ENCODE results near the gene NELL2. TPM values are rescaled to one million over a fixed set of nuclear protein-coding genes. Genes with fewer than 3 reads are reported as not detected.
"Not testable (repeated sequence)": the region's sequence is repeated elsewhere in the genome, so short reads cannot be mapped to it uniquely, and the experiment has no call there.

NELL2 gene
- total RNA-seq, 1 donor from 2014 or later: 2.1 TPM

DNA sequence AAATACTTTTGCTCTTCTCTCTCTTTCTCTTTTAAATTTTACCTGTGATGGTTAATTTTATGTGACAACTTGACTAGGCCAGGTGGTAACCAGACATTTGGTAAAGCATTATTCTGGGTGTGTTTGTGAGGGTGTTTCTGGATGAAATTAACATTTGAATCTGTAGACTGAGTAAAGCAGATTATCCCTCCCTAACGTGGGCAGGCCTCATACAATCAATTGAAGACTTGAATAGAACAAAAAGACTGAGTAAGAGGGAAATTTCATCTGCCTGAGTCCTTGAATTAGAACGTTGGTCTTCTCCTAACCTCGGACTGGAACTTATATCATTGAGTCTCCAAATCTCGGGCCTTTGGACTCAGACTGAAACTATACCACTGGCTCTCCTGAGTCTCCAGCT lies 182.1 kb downstream of the NELL2 start:
- Mint-ChIP-seq H3K4me3 (no peak overlapping the region), H3K36me3 (no peaks in the 10 kb centered on the region), H3K27me3 (ENCODE audit: low read depth) (no peaks in the 10 kb centered on the region), H3K9me3 (peaks cover 4% of the 10 kb centered on the region), H3K4me1 (peaks cover 12% of the 10 kb centered on the region), H3K27ac (no peak overlapping the region)
- TF ChIP-seq, protein P1, sequence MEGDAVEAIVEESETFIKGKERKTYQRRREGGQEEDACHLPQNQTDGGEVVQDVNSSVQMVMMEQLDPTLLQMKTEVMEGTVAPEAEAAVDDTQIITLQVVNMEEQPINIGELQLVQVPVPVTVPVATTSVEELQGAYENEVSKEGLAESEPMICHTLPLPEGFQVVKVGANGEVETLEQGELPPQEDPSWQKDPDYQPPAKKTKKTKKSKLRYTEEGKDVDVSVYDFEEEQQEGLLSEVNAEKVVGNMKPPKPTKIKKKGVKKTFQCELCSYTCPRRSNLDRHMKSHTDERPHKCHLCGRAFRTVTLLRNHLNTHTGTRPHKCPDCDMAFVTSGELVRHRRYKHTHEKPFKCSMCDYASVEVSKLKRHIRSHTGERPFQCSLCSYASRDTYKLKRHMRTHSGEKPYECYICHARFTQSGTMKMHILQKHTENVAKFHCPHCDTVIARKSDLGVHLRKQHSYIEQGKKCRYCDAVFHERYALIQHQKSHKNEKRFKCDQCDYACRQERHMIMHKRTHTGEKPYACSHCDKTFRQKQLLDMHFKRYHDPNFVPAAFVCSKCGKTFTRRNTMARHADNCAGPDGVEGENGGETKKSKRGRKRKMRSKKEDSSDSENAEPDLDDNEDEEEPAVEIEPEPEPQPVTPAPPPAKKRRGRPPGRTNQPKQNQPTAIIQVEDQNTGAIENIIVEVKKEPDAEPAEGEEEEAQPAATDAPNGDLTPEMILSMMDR (IDR thresholded peaks at IDR 0.05; ENCODE audit: unreplicated experiment): no peak
- no peak for DNase-seq (ENCODE audit: low spot score in 2 of 2, unreplicated experiment in 2 of 2)

DNA sequence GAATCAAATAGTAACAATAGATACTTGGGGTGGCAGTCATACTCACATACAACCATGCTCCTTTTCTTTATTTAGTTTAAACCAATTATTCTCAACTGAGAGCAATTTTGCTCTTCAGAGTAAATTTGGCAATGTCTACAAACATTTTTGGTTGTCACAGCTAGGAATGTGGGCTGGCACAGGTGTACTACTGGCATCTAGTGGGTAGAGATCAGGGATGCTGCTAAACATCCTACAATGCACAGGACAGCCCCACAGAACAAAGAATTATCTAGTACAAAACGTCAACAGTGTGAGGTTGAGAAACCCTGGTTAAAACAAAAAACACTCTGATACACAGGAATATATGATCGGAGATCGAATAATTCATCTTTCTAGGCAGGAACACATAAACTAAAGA lies 186.5 kb downstream of the NELL2 start:
- Mint-ChIP-seq H3K36me3 (no peaks in the 10 kb centered on the region), H3K9me3 (peaks cover 11% of the 10 kb centered on the region), H3K4me1 (peaks cover 4% of the 10 kb centered on the region), H3K27me3 (ENCODE audit: low read depth) (no peaks in the 10 kb centered on the region), H3K27ac (no peak overlapping the region), H3K4me3 (no peak overlapping the region)
- TF ChIP-seq, protein P1 (IDR thresholded peaks at IDR 0.05; ENCODE audit: unreplicated experiment): no peak
- no peak for DNase-seq (ENCODE audit: low spot score in 2 of 2, unreplicated experiment in 2 of 2)

DNA sequence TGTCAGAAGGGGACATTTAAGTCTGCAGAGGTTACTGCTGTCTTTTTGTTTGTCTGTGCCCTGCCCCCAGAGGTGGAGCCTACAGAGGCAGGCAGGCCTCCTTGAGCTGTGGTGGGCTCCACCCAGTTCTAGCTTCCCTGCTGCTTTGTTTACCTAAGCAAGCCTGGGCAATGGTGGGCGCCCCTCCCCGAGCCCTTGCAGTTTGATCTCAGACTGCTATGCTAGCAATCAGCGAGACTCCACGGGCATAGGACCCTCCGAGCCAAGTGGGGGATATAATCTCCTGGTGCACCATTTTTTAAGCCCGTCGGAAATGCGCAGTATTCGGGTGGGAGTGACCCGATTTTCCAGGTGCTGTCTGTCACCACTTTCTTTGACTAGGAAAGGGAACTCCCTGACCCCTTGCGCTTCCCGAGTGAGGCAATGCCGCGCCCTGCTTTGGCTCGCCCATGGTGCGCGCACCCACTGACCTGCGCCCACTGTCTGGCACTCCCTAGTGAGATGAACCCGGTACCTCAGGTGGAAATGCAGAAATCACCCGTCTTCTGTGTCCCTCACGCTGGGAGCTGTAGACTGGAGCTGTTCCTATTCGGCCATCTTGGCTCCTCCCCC lies 189.2 kb downstream of the NELL2 start:
- H3K27me3 Mint-ChIP-seq (ENCODE audit: low read depth); H3K4me3 Mint-ChIP-seq; H3K4me1 Mint-ChIP-seq; H3K27ac Mint-ChIP-seq; H3K36me3 Mint-ChIP-seq; DNase-seq (ENCODE audit: low spot score in 2 of 2, unreplicated experiment in 2 of 2): not testable (repeated sequence)
- peaks cover 14% of the 10 kb centered on the region for H3K9me3 Mint-ChIP-seq

DNA sequence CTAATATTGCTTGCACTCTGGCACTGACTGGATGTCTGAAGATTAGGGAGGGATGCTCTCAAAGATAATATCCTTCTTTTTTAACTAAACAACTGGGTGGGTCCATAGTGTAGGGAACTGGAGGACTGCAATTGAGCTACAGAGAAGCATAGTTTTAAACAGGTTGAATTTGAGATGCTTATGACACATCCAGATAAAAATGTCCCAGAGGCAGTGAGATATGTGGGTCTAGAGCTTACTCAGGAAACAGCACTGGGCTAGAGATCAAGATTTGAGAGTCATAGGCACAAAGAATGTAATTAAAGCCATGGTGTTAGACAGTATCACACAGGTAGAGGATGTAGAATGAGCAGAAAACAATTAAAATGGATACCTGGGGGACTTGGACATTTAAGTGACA lies 198.4 kb downstream of the NELL2 start:
- no peaks in the 10 kb centered on the region for H3K4me1 Mint-ChIP-seq
- TF ChIP-seq, protein P1 (IDR thresholded peaks at IDR 0.05; ENCODE audit: unreplicated experiment): no peak
- H3K27ac Mint-ChIP-seq: no peak overlapping the region
- no peak for DNase-seq (ENCODE audit: low spot score in 2 of 2, unreplicated experiment in 2 of 2)
- no peaks in the 10 kb centered on the region for H3K27me3 Mint-ChIP-seq (ENCODE audit: low read depth)
- peaks cover 2% of the 10 kb centered on the region for H3K9me3 Mint-ChIP-seq
- H3K4me3 Mint-ChIP-seq: no peak overlapping the region
- no peaks in the 10 kb centered on the region for H3K36me3 Mint-ChIP-seq

DNA sequence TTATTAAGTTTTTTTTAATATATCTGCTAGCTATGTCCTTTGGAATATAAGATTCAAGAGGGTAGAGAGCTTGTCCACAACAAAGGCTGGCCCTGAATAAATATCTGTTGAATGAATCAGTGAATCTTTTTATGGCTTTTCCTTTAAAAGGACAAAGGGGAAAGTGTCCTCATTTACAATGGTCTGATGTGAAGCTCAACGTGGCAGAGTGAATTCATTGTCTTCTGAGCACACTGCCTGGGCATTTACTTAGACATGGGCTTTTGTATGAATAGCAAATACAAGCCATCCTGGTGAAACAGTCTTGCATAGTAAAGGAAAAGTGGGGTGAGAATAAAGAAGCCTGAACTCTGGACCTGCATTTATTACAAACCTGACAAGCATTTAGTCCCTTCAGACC lies 201.2 kb downstream of the NELL2 start:
- Mint-ChIP-seq H3K27ac (no peak overlapping the region), H3K4me3 (no peak overlapping the region), H3K4me1 (no peaks in the 10 kb centered on the region), H3K9me3 (peaks cover 15% of the 10 kb centered on the region), H3K36me3 (no peaks in the 10 kb centered on the region), H3K27me3 (ENCODE audit: low read depth) (no peaks in the 10 kb centered on the region)
- no peak for DNase-seq (ENCODE audit: low spot score in 2 of 2, unreplicated experiment in 2 of 2)
- TF ChIP-seq, protein P1 (IDR thresholded peaks at IDR 0.05; ENCODE audit: unreplicated experiment): no peak

DNA sequence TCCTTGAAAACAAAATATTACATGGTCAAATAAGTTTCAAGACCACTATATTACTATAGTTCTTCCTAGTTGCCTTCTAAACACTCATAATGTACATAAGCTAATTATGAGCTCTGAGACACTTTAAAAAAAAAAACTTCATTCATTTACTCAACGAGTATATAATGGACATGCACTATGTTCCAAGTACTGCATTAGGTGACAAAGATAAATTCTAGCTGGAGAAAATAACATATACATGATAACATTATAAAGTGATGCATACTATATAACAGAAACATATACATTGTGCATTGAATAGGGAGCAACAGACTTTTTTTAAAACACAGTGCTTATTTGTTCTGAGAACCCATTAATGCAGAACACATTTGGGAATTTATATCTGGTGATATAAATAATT lies 202.3 kb downstream of the NELL2 start:
- Mint-ChIP-seq H3K36me3 (no peaks in the 10 kb centered on the region), H3K4me1 (no peaks in the 10 kb centered on the region), H3K27ac (no peak overlapping the region), H3K27me3 (ENCODE audit: low read depth) (no peaks in the 10 kb centered on the region), H3K4me3 (no peak overlapping the region), H3K9me3 (peaks cover 26% of the 10 kb centered on the region)
- TF ChIP-seq, protein P1 (IDR thresholded peaks at IDR 0.05; ENCODE audit: unreplicated experiment): no peak
- no peak for DNase-seq (ENCODE audit: low spot score in 2 of 2, unreplicated experiment in 2 of 2)

All from mesothelial cell of epicardium (in vitro differentiated cells).